Transverse colon (tissue), 4 donors: ENCODE data around the gene LGALS3BP. TPM values are rescaled to one million over a fixed set of nuclear protein-coding genes. Genes with fewer than 3 reads are reported as not detected.
A peak's percentile ranks its signal among the peaks of the same experiment; 100 is the strongest.

ENCODE experiments used
- DNase-seq: peaks from one replicate; pipeline ENCODE4 v3.0.0-alpha.2; 2019
- H3K27ac ChIP-seq, 4 donors: fragments of 200-600 bp; sonication (generic); 2 replicates each; pipeline ENCODE4 v1.5.1; 2016 to 2018; ENCODE audit warnings: inconsistent platforms in 4 of 4
- H3K27me3 ChIP-seq: fragments of 200-600 bp; sonication (generic); 2 replicates; pipeline ENCODE4 v1.5.1; 2017; ENCODE audit warnings: inconsistent platforms
- H3K36me3 ChIP-seq, 4 donors: fragments of 200-600 bp; sonication (generic); 2 replicates each; pipeline ENCODE4 v1.5.1; 2017 to 2019; ENCODE audit warnings: inconsistent platforms in 4 of 4
- H3K4me1 ChIP-seq, 4 donors: fragments of 200-600 bp; sonication (generic); 2 replicates each; pipeline ENCODE4 v1.5.1; 2017 to 2020; ENCODE audit warnings: inconsistent platforms in 4 of 4
- H3K4me3 ChIP-seq, 4 donors: fragments of 200-600 bp; sonication (generic); 1 replicate in 1 of 4; 2 replicates in 3 of 4; pipeline versions ENCODE4 v1.5.1 to v1.6.1; 2017 to 2019; ENCODE audit warnings: inconsistent platforms in 4 of 4
- H3K9me3 ChIP-seq, 2 donors: fragments of 200-600 bp; sonication (generic); 2 replicates each; pipeline ENCODE4 v1.5.1; 2017 to 2019; ENCODE audit warnings: inconsistent platforms in 2 of 2
- CTCF ChIP-seq, 5 experiments: fragments of 200-600 bp in 3 of 5; fragments of 450-650 bp in 2 of 5; sonication (generic) in 3 of 5; IDR thresholded peaks; 1 replicate in 2 of 5; 2 replicates in 3 of 5; pipeline ENCODE4 v1.5.1; 2016 to 2017; ENCODE audit warnings: antibody characterized with exemption in 5 of 5, inconsistent platforms in 3 of 5, mild to moderate bottlenecking in 2 of 5, moderate library complexity in 1 of 5
- EP300 ChIP-seq: sonication (generic); formaldehyde crosslinking; IDR thresholded peaks from one replicate; pipeline ENCODE4 v1.6.1; 2017; ENCODE audit warnings: antibody characterized with exemption, low read depth
- POLR2A ChIP-seq: fragments of 450-650 bp; IDR thresholded peaks from one replicate; pipeline ENCODE4 v1.6.1; 2016; ENCODE audit warnings: antibody characterized with exemption, mild to moderate bottlenecking, moderate library complexity
- POLR2AphosphoS5 ChIP-seq, 3 donors: sonication (generic); formaldehyde crosslinking; IDR thresholded peaks; one replicate each; pipeline ENCODE4 v1.6.1; 2016; ENCODE audit warnings: antibody characterized with exemption in 3 of 3
- WGBS, 2 donors: methylation state at CpG; one replicate each; pipeline ENCODE4 v1.1.5; 2018; ENCODE audit warnings: low coverage in 1 of 2; 5-methylcytosine and 5-hydroxymethylcytosine counted together
- in situ Hi-C, 4 donors: fragments of 200-750 bp; cut with MboI; loops; one replicate each; pipeline versions ENCODE4 v1.15.0 to v1.15.1; 2017; ENCODE audit warnings: low sequenced_read_pairs in 3 of 4, low pct_ligation_motif_present in 1 of 4, low pct_unique_long_range_greater_than_20kb in 1 of 4
- intact Hi-C: fragments of 100-400 bp; cut with DNase I; formaldehyde crosslinking; loops from one replicate; pipeline ENCODE4 v1.15.1; 2023; ENCODE audit warnings: low total_unique reads
- total RNA-seq, 4 donors: library from RNA; depleted of rRNA; stranded (reverse); fragments of >200 nt; gene quantifications; one replicate each; pipeline ENCODE4 v1.1.0, GENCODE V29; 2016

The LGALS3BP gene
- total RNA-seq, 4 donors from 2014 or later = 796 to 1,440 (median 1,077) TPM

DNA sequence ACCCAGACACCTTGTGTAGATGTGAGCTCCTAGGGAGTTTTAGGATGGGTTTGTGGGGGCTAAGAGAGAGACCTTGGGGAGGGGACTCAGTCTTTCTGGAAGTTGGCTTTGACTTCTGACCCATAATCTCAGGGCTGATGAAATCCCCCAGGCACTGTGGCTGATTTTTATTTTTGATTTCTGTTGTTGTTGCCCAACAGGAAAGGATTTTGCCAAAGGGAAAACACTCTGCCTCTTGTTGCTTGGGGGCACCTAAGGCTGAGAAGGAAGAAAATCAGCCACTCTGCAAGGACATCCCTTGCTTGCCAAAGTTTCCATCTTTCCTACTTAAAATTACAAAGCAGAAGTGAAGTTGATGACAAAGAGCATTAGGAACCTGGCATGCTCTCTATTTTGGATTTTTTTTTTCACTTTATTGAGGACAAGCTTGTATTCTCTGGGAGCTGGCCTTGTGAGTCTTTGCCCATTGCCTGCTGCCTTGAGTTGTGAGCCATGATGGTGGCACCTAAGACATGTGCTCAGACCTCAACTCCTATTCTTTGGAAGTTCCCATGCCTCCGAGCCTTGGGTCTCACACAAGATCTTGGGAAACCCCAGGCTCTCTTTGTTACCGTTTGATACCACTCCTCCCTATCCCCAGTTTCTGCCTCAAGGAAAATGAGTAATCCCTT, 41.0 kb upstream of the LGALS3BP start:
- Histone ChIP-seq H3K36me3 (no peaks in the 10 kb centered on the region), H3K9me3 (no peaks in the 10 kb centered on the region), H3K27ac (peak overlapping the region; percentile 63 to 84 (median 75)), H3K27me3 (no peaks in the 10 kb centered on the region), H3K4me3 (no peak overlapping the region), H3K4me1 (peaks cover 25 to 57% (median 44%) of the 10 kb centered on the region in 4 donors)
- WGBS, 2 donors = 63 to 90% methylated on average over 2 of the region's 2 CpGs
- in situ Hi-C loops = no loop called here
- intact Hi-C loops = no loop called here
- TF ChIP-seq EP300 (no peak), CTCF (IDR thresholded peaks at IDR 0.05) (no peak), POLR2AphosphoS5 (IDR thresholded peaks at IDR 0.05) (no peak), POLR2A (no peak)
- DNase-seq = no peak

- in situ Hi-C loops (no loop called here), intact Hi-C loops (no loop called here)
- Histone ChIP-seq H3K27me3 (no peaks in the 10 kb centered on the region), H3K36me3 (no peaks in the 10 kb centered on the region), H3K4me3 (no peak overlapping the region), H3K4me1 (peaks cover 17 to 49% (median 35%) of the 10 kb centered on the region in 4 donors), H3K9me3 (no peaks in the 10 kb centered on the region), H3K27ac (peak overlapping the region; percentile 63 to 84 (median 75))
- 18 to 32% methylated on average over 6 to 19 of the region's 19 CpGs for WGBS, 2 donors
- peak; percentile 69 for DNase-seq
- TF ChIP-seq EP300 = peak; percentile 35
- TF ChIP-seq POLR2A = no peak
- TF ChIP-seq CTCF (IDR thresholded peaks at IDR 0.05) = peak; percentile 62 to 82 (median 70)
- TF ChIP-seq POLR2AphosphoS5 (IDR thresholded peaks at IDR 0.05) = peak; percentile 58 to 71 (median 66)
Observed at GRCh38 chr17:79019632-79020584, 40.2 kb upstream of the LGALS3BP start.

DNA sequence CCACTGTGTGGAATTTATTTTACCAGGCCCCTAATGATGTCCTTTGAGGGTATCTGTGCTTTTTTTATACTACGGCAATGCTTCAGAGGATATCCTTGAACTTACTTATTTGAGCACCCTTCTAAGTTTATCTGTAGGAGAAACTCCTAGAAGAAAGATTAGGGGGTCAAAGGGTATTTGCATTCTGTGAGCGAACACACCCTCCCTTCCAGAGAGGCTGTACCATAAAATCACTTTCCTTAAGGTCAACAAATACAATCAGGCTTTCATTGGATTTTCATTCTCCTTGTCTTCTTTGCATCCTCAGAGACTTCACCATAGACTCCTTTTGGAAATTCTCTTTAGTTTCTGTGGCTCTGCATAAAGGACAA, 39.5 kb upstream of the LGALS3BP start:
- in situ Hi-C loops = no loop called here
- no peak for TF ChIP-seq POLR2AphosphoS5 (IDR thresholded peaks at IDR 0.05)
- TF ChIP-seq POLR2A = no peak
- no peak for TF ChIP-seq EP300
- TF ChIP-seq CTCF (IDR thresholded peaks at IDR 0.05) = no peak
- no peaks in the 10 kb centered on the region for H3K9me3 ChIP-seq
- DNase-seq = no peak
- H3K4me1 ChIP-seq = peaks cover 11 to 43% (median 29%) of the 10 kb centered on the region in 4 donors
- no peaks in the 10 kb centered on the region for H3K27me3 ChIP-seq
- 42 to 51% methylated on average over 2 of the region's 2 CpGs for WGBS, 2 donors
- no peaks in the 10 kb centered on the region for H3K36me3 ChIP-seq
- H3K4me3 ChIP-seq = no peak overlapping the region
- intact Hi-C loops = no loop called here
- peak overlapping the region; percentile 63 to 84 (median 75) for H3K27ac ChIP-seq

GRCh38 chr17:79018370-79018695, 38.6 kb upstream of the LGALS3BP start:
- in situ Hi-C loops (no loop called here), intact Hi-C loops (no loop called here)
- H3K27me3 ChIP-seq = no peaks in the 10 kb centered on the region
- no peaks in the 10 kb centered on the region for H3K36me3 ChIP-seq
- H3K4me3 ChIP-seq = no peak overlapping the region
- H3K27ac ChIP-seq = no peak overlapping the region
- WGBS, 2 donors = 78 to 85% methylated on average over 3 of the region's 3 CpGs
- H3K9me3 ChIP-seq = no peaks in the 10 kb centered on the region
- H3K4me1 ChIP-seq = peaks cover 11 to 35% (median 24%) of the 10 kb centered on the region in 4 donors
- DNase-seq = no peak
- no peak for TF ChIP-seq EP300
- no peak for TF ChIP-seq CTCF (IDR thresholded peaks at IDR 0.05)
- no peak for TF ChIP-seq POLR2AphosphoS5 (IDR thresholded peaks at IDR 0.05)
- TF ChIP-seq POLR2A = no peak
